Heart left ventricle (tissue), 13 donors: ENCODE data around the gene TOMM5.

Experiments
- CTCF ChIP-seq, 12 donors: fragments of 200-600 bp; sonication (generic) in 4 of 12; IDR thresholded peaks; one replicate each; pipeline versions ENCODE4 v1.5.0 to v1.8.0; 2018 to 2022; ENCODE audit warnings: antibody characterized with exemption in 12 of 12, mild to moderate bottlenecking in 5 of 12
- POLR2A ChIP-seq, 2 donors: fragments of 450-650 bp; IDR thresholded peaks; one replicate each; pipeline ENCODE4 v1.6.1; 2017; ENCODE audit warnings: antibody characterized with exemption in 2 of 2, mild to moderate bottlenecking in 2 of 2, moderate library complexity in 2 of 2
- donor health status: ischemic (EF 13 %, LVEDD 7.1; RV severe dilation, severe dysfunction).
- donor health status: DM: no; HTN: yes; CAD: no.
- donor health status: DM: no; HTN: no; CAD: no.
- donor health status: ischemic (EF 25% LVEDD 6.9; RV normal size, moderate dysfunction).
- donor health status: ischemic (EF 25% LVEDD 5.7; RV mildly dilated, moderate dysfunction).
- donor health status: ischemic (EF 35%, LVEDD 5.7; RV mildly dilated, moderate dysfunction).
- donor health status: nonischemic (EF 11% LVEDD 7.7; RV severe dilation, severe dysfunction).
- donor health status: DM: yes; HTN: yes; CAD: no.
- donor health status: PGD.
- donor health status: ischemic (EF 29% LVEDD 5.4; RV normal size, mild dysfunction).
- donor health status: nonischemic (EF 23%, LVEDD 6.1; RV moderate dilation, normal function).

GRCh38 chr9:37539634-37540033, 52.8 kb downstream of the TOMM5 start:
- TF ChIP-seq POLR2A (IDR thresholded peaks at IDR 0.05) (no peak), CTCF (IDR thresholded peaks at IDR 0.05) (no peak)
